HepG2 (cell line): ENCODE results near the gene PSG3. TPM values are rescaled to one million over a fixed set of nuclear protein-coding genes. Genes with fewer than 3 reads are reported as not detected.

ENCODE experiments used
- HIVEP1 ChIP-seq: sonication (generic); formaldehyde crosslinking; IDR thresholded peaks from 2 replicates; pipeline ENCODE4 v1.4.0; 2020; ENCODE audit warnings: mild to moderate bottlenecking, missing genetic modification reagents
- NPAS2 ChIP-seq: sonication (generic); formaldehyde crosslinking; IDR thresholded peaks from 2 replicates; pipeline ENCODE4 v1.8.0; 2022; ENCODE audit warnings: mild to moderate bottlenecking, missing genetic modification reagents, borderline replicate concordance
- PRMT3 ChIP-seq: sonication (generic); formaldehyde crosslinking; IDR thresholded peaks from 2 replicates; pipeline ENCODE4 v1.8.1; 2022; ENCODE audit warnings: low read depth, mild to moderate bottlenecking, moderate library complexity, missing genetic modification reagents, borderline replicate concordance
- ZNF10 ChIP-seq: sonication (generic); formaldehyde crosslinking; IDR thresholded peaks from 2 replicates; pipeline ENCODE4 v1.4.0; 2020; ENCODE audit warnings: mild to moderate bottlenecking, low read depth, missing genetic modification reagents, borderline replicate concordance
- ZNF205 ChIP-seq: IDR thresholded peaks from 2 replicates; pipeline ENCODE4 v1.6.1; 2018; ENCODE audit warnings: missing biosample characterization, missing genetic modification reagents
- ZNF510 ChIP-seq: sonication (generic); formaldehyde crosslinking; IDR thresholded peaks from 2 replicates; pipeline ENCODE4 v1.4.0; 2020; ENCODE audit warnings: low read depth, mild to moderate bottlenecking, missing genetic modification reagents
- polyA plus RNA-seq, 8 experiments: library from polyadenylated mRNA; depleted of rRNA in 3 of 8; stranded (reverse) in 7 of 8; unstranded in 1 of 8; fragments of >200 nt; fragmentation: Illumina TruSeq in 4 of 8; extraction: Trizol in 4 of 8; gene quantifications; 2 replicates each; pipeline versions ENCODE4 v1.2.1 to v1.2.3, GENCODE V29; 2011 to 2016; ENCODE audit warnings: low read depth in 4 of 8, missing spikeins in 1 of 8, mixed read lengths in 1 of 8; ENCODE audit not compliant: insufficient read depth in 1 of 8
- total RNA-seq, 5 experiments: library from RNA; depleted of rRNA; stranded (reverse); fragments of >200 nt; fragmentation: Illumina TruSeq; extraction: Trizol; gene quantifications; 2 replicates each; pipeline ENCODE4 v1.2.3, GENCODE V29; 2016; ENCODE audit warnings: low read depth in 1 of 5
- TF ChIP-seq, protein P1 (sequence below): sonication (generic); formaldehyde crosslinking; IDR thresholded peaks from 2 replicates; pipeline ENCODE4; 2020; ENCODE audit warnings: missing genetic modification reagents, mild to moderate bottlenecking, borderline replicate concordance
- TF ChIP-seq, protein P2 (sequence below): sonication (generic); formaldehyde crosslinking; IDR thresholded peaks from 2 replicates; pipeline ENCODE4 v1.8.1; 2022; ENCODE audit warnings: mild to moderate bottlenecking, missing genetic modification reagents
- TF ChIP-seq, protein P3 (sequence below): sonication (generic); formaldehyde crosslinking; conservative IDR thresholded peaks from 2 replicates; pipeline ENCODE4 v1.8.1; 2023; ENCODE audit warnings: missing genetic modification reagents

Gene PSG3
- total and polyA plus RNA-seq, 2 of the 13 experiments (the other 11 are each of a cell fraction or from before 2014, with no cell fraction given), result 0.07 TPM; not detected in 1

DNA sequence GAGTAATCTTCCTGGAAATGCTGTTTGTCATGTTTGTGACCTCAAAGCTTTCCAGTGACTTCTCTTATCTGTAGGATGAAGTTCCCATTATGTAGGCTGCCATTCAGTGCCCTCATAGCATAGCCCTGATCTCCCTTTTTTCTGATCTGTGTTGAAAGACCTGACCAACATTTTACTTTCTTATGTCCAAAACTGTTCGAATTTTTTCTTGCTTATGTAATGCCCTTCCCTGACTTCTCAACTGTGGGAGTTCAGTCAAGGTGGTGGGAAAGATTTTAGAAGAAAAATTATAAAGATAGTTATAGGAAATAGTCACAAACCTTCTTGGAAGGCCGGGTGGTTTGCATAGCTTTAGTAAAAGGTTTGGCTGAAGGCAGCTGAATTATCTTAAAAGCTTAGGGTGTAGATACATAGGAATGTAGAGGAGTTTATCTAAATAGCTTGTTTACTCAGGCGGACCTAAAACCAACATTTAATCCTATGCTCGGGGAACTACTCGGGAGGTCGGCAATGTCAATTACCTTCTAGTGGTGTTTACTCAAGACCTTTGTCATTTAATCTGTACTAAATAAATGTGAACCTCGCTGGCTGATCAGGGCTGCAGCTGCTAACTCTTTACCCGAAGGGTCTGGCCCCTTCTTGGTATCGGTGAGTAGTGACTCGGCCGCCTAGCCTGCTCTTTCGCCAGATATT is 44.3 kb downstream of the PSG3 start (continued):
- TF ChIP-seq, protein P1, sequence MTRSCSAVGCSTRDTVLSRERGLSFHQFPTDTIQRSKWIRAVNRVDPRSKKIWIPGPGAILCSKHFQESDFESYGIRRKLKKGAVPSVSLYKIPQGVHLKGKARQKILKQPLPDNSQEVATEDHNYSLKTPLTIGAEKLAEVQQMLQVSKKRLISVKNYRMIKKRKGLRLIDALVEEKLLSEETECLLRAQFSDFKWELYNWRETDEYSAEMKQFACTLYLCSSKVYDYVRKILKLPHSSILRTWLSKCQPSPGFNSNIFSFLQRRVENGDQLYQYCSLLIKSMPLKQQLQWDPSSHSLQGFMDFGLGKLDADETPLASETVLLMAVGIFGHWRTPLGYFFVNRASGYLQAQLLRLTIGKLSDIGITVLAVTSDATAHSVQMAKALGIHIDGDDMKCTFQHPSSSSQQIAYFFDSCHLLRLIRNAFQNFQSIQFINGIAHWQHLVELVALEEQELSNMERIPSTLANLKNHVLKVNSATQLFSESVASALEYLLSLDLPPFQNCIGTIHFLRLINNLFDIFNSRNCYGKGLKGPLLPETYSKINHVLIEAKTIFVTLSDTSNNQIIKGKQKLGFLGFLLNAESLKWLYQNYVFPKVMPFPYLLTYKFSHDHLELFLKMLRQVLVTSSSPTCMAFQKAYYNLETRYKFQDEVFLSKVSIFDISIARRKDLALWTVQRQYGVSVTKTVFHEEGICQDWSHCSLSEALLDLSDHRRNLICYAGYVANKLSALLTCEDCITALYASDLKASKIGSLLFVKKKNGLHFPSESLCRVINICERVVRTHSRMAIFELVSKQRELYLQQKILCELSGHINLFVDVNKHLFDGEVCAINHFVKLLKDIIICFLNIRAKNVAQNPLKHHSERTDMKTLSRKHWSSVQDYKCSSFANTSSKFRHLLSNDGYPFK (CRISPR knock-in tag), result no peak
- no peak for TF ChIP-seq ZNF510 (CRISPR knock-in tag)
- TF ChIP-seq ZNF10 (CRISPR knock-in tag), result no peak
- no peak for TF ChIP-seq HIVEP1 (CRISPR knock-in tag)
- no peak for TF ChIP-seq ZNF205 (CRISPR knock-in tag)
- TF ChIP-seq, protein P2, sequence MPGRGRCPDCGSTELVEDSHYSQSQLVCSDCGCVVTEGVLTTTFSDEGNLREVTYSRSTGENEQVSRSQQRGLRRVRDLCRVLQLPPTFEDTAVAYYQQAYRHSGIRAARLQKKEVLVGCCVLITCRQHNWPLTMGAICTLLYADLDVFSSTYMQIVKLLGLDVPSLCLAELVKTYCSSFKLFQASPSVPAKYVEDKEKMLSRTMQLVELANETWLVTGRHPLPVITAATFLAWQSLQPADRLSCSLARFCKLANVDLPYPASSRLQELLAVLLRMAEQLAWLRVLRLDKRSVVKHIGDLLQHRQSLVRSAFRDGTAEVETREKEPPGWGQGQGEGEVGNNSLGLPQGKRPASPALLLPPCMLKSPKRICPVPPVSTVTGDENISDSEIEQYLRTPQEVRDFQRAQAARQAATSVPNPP (CRISPR knock-in tag), result no peak
- no peak for TF ChIP-seq PRMT3 (CRISPR knock-in tag)
- TF ChIP-seq, protein P3, sequence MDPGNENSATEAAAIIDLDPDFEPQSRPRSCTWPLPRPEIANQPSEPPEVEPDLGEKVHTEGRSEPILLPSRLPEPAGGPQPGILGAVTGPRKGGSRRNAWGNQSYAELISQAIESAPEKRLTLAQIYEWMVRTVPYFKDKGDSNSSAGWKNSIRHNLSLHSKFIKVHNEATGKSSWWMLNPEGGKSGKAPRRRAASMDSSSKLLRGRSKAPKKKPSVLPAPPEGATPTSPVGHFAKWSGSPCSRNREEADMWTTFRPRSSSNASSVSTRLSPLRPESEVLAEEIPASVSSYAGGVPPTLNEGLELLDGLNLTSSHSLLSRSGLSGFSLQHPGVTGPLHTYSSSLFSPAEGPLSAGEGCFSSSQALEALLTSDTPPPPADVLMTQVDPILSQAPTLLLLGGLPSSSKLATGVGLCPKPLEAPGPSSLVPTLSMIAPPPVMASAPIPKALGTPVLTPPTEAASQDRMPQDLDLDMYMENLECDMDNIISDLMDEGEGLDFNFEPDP, result no peak
- no peak for TF ChIP-seq NPAS2 (CRISPR knock-in tag)
